Esophagus muscularis mucosa (tissue), 4 donors: Measurements from ENCODE around the gene BLM. TPM values are rescaled to one million over a fixed set of nuclear protein-coding genes. Genes with fewer than 3 reads are reported as not detected.
A peak's percentile ranks its signal among the peaks of the same experiment; 100 is the strongest.

ENCODE experiments used
- DNase-seq: peaks from one replicate; pipeline ENCODE4 v3.0.0-alpha.2; 2017; ENCODE audit errors: extremely low spot score
- H3K27ac ChIP-seq, 4 donors: fragments of 200-600 bp; sonication (generic); replicated peaks in 1 of 4; 1 replicate in 3 of 4; 2 replicates in 1 of 4; pipeline ENCODE4 v1.5.1; 2016 to 2019; ENCODE audit warnings: mild to moderate bottlenecking in 1 of 4
- H3K27me3 ChIP-seq, 4 donors: fragments of 200-600 bp; sonication (generic); one replicate each; pipeline versions ENCODE4 v1.5.1 to v1.6.0; 2016 to 2019
- H3K36me3 ChIP-seq, 4 donors: fragments of 200-600 bp; sonication (generic); one replicate each; pipeline ENCODE4 v1.5.1; 2016 to 2019
- H3K4me1 ChIP-seq, 4 donors: fragments of 200-600 bp; sonication (generic); one replicate each; pipeline ENCODE4 v1.5.1; 2016 to 2019
- H3K4me3 ChIP-seq, 4 donors: fragments of 200-600 bp; sonication (generic); 1 replicate in 2 of 4; 2 replicates in 2 of 4; pipeline ENCODE4 v1.5.1; 2016 to 2019; ENCODE audit warnings: mild to moderate bottlenecking in 4 of 4, moderate library complexity in 1 of 4
- H3K9me3 ChIP-seq, 4 donors: fragments of 200-600 bp; sonication (generic); 1 replicate in 3 of 4; 2 replicates in 1 of 4; pipeline ENCODE4 v1.5.1; 2016 to 2019
- EP300 ChIP-seq: sonication (generic); formaldehyde crosslinking; IDR thresholded peaks from one replicate; pipeline ENCODE4 v1.6.1; 2017; ENCODE audit warnings: antibody characterized with exemption
- POLR2A ChIP-seq: fragments of 450-650 bp; IDR thresholded peaks from one replicate; pipeline ENCODE4 v1.6.1; 2017; ENCODE audit warnings: antibody characterized with exemption, moderate library complexity, mild to moderate bottlenecking, low read depth
- POLR2AphosphoS5 ChIP-seq, 2 donors: sonication (generic); formaldehyde crosslinking; IDR thresholded peaks; one replicate each; pipeline ENCODE4 v1.6.1; 2017; ENCODE audit warnings: antibody characterized with exemption in 2 of 2
- WGBS: methylation state at CpG from one replicate; pipeline ENCODE4 v1.1.5; 2018; 5-methylcytosine and 5-hydroxymethylcytosine counted together
- intact Hi-C: fragments of 100-400 bp; cut with DNase I; formaldehyde crosslinking; loops from one replicate; pipeline ENCODE4 v1.15.1; 2023
- total RNA-seq, 4 donors: library from RNA; depleted of rRNA; stranded (reverse); fragments of >200 nt; gene quantifications; one replicate each; pipeline versions ENCODE4 v1.1.0 to v1.2.1, GENCODE V29; 2016
- TF ChIP-seq, protein P1 (sequence below), 3 experiments: fragments of 200-600 bp in 2 of 3; fragments of 450-650 bp in 1 of 3; sonication (generic) in 2 of 3; IDR thresholded peaks; one replicate each; pipeline ENCODE4 v1.5.1; 2017 to 2019; ENCODE audit warnings: antibody characterized with exemption in 3 of 3, mild to moderate bottlenecking in 2 of 3, moderate library complexity in 1 of 3

Gene BLM
- total RNA-seq, 4 donors from 2014 or later, result under 0.01 to 1.5 (median 0.73) TPM

DNA sequence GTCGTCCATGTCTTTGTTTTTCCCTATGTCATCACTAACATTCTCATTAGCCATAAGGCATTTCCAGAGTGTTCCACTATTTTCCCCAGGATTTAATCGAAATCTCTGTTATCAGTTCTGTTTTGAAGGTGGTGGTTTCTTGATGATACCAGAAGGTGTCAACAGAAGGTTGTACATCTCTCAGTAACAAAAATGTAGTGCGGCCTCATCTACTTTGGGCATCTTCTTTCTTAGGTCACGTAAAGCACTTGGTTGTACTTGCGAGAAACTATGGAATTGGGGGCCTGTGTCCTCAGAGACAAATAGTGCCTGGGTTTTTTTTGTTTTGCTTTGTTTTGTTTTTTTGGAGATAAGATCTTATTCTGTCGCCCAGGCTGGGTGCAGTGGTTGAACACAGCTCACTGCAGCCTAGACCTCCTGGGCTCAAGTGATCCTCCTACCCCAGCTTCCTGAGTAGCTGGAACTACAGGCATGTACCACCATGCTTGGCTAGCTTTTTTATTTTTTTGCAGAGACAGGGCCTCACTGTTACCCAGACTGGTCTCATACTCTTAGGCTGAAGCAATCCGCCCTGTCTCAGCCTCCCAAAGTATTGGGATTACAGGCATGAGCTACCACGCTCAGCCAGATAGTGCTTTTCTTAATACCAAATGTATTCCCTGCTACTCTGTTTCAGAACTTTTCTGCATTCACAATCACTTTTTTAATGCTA is 90.1 kb downstream of the BLM start:
- no peak for DNase-seq
- Histone ChIP-seq H3K36me3 (no peaks in the 10 kb centered on the region), H3K9me3 (no peaks in the 10 kb centered on the region), H3K4me3 (no peak overlapping the region), H3K27me3 (no peaks in the 10 kb centered on the region), H3K27ac (no peak overlapping the region), H3K4me1 (no peaks in the 10 kb centered on the region)
- TF ChIP-seq, protein P1, sequence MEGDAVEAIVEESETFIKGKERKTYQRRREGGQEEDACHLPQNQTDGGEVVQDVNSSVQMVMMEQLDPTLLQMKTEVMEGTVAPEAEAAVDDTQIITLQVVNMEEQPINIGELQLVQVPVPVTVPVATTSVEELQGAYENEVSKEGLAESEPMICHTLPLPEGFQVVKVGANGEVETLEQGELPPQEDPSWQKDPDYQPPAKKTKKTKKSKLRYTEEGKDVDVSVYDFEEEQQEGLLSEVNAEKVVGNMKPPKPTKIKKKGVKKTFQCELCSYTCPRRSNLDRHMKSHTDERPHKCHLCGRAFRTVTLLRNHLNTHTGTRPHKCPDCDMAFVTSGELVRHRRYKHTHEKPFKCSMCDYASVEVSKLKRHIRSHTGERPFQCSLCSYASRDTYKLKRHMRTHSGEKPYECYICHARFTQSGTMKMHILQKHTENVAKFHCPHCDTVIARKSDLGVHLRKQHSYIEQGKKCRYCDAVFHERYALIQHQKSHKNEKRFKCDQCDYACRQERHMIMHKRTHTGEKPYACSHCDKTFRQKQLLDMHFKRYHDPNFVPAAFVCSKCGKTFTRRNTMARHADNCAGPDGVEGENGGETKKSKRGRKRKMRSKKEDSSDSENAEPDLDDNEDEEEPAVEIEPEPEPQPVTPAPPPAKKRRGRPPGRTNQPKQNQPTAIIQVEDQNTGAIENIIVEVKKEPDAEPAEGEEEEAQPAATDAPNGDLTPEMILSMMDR (IDR thresholded peaks at IDR 0.05), result no peak
- TF ChIP-seq POLR2A, result no peak
- TF ChIP-seq EP300, result no peak
- TF ChIP-seq POLR2AphosphoS5 (IDR thresholded peaks at IDR 0.05), result no peak
- intact Hi-C loops, result no loop called here
- WGBS, result 88% methylated on average over 8 of the region's 8 CpGs

DNA sequence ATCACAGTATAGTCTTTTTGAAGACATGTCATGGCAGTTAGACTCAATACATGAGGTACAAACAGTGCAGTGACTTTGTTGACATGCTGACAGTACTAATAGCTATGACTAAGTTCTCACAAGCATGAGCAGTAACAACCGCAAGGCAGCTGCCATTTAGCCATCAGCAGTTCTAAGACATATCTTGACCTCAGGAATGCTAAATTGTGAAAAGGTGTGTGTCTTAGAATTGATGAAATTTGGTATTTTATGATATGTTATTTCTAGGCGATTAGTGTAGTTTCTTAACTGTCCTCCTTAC is 90.6 kb downstream of the BLM start:
- H3K4me1 ChIP-seq, result no peaks in the 10 kb centered on the region
- WGBS, result 93% methylated on average over 2 of the region's 2 CpGs
- no peaks in the 10 kb centered on the region for H3K9me3 ChIP-seq
- H3K27me3 ChIP-seq, result no peaks in the 10 kb centered on the region
- no peak for TF ChIP-seq POLR2A
- TF ChIP-seq EP300, result no peak
- TF ChIP-seq POLR2AphosphoS5 (IDR thresholded peaks at IDR 0.05), result no peak
- TF ChIP-seq, protein P1 (IDR thresholded peaks at IDR 0.05), result no peak
- H3K27ac ChIP-seq, result no peak overlapping the region
- no peaks in the 10 kb centered on the region for H3K36me3 ChIP-seq
- DNase-seq, result no peak
- no peak overlapping the region for H3K4me3 ChIP-seq
- intact Hi-C loops, result no loop called here

DNA sequence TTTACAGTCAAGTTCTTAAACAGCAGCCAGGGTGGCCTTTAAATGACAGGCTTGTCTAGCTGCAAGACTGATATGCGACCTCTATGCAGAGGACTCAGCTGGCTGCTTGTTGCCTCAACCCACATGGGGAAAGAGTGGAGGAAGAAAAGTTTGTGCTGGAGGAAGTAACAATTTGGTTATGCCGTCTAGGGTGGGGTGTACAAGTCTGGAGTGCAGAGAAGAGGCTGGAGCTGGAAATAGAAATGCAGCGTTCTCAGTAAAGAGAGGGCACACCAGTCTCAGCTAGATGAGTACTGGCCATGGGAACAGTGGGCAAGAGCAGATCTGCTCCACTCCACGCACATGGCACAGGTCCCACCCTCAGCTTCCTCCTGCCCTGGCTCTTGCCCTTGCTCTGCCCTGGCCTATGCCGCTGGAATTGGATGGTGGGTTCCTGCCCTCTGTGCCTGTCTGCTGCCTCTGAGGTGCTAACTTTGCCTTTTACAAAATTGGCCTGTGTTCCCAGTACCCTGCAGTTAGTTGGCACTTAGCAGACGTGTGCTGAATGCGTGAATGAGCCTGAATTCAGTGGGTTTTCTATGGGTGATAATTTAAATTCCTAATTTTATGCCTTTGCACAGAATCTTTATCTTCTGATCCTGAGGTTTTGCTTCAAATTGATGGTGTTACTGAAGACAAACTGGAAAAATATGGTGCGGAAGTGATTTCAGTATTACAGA is 91.5 kb downstream of the BLM start:
- Histone ChIP-seq H3K9me3 (no peaks in the 10 kb centered on the region), H3K27me3 (no peaks in the 10 kb centered on the region), H3K4me3 (no peak overlapping the region), H3K4me1 (no peaks in the 10 kb centered on the region), H3K27ac (no peak overlapping the region), H3K36me3 (no peaks in the 10 kb centered on the region)
- intact Hi-C loops, result no loop called here
- TF ChIP-seq POLR2AphosphoS5 (IDR thresholded peaks at IDR 0.05), result peak in 1 of 2 donors; percentile 7
- TF ChIP-seq, protein P1 (IDR thresholded peaks at IDR 0.05), result no peak
- 71% methylated on average over 6 of the region's 8 CpGs for whole genome bisulfite sequencing
- no peak for DNase-seq

- no peak for DNase-seq
- no peaks in the 10 kb centered on the region for H3K36me3 ChIP-seq
- H3K27me3 ChIP-seq, result no peaks in the 10 kb centered on the region
- intact Hi-C loops, result no loop called here
- H3K27ac ChIP-seq, result no peak overlapping the region
- H3K4me1 ChIP-seq, result peaks cover 0 to 7% (median 1%) of the 10 kb centered on the region in 4 donors
- no peaks in the 10 kb centered on the region for H3K9me3 ChIP-seq
- H3K4me3 ChIP-seq, result no peak overlapping the region
- WGBS, result 95% methylated on average over 4 of the region's 4 CpGs
- TF ChIP-seq POLR2AphosphoS5 (IDR thresholded peaks at IDR 0.05) (no peak), EP300 (no peak), POLR2A (no peak)
- TF ChIP-seq, protein P1 (IDR thresholded peaks at IDR 0.05), result no peak
Measured at GRCh38 chr15:90809536-90809935, 92.4 kb downstream of the BLM start.
